HFF-Myc (cell line): Measurements from ENCODE around the gene PLOD2.

Source experiments
- DNase-seq: peaks from one replicate; pipeline ENCODE4 v3.0.0-alpha.2; 2011; ENCODE audit warnings: low read depth; ENCODE audit errors: extremely low read depth
- H3K4me3 ChIP-seq: replicated peaks from 2 replicates; pipeline ENCODE4 v1.5.1; 2011; ENCODE audit warnings: low read depth, mild to moderate bottlenecking, control low read depth, low read length
- CTCF ChIP-seq: IDR thresholded peaks from 2 replicates; pipeline ENCODE4 v1.5.1; 2012; ENCODE audit warnings: mild to moderate bottlenecking, low read depth, low read length, control low read depth; ENCODE audit errors: missing control alignments

PLOD2 gene

DNA sequence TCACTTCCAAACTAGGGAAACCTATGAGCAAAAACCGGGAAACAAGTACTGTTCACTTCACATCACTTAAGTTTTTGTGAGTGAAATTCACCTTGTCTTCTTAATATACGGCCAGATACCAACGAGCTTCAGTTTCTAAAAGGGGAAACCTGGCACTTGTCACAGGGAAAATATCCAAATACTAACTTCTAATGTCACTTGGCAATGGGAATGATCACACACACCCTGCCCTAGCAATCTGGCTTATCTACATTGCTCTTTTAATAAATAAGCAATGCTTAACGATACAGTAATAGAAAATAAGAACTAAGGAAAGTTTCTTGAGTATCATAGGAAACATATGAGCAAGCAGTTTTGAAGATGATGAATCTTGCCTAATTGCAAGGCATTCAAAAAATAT, 34.6 kb upstream of the PLOD2 start:
- no peak for TF ChIP-seq CTCF
- DNase-seq = no peak
- H3K4me3 ChIP-seq = no peak overlapping the region

DNA sequence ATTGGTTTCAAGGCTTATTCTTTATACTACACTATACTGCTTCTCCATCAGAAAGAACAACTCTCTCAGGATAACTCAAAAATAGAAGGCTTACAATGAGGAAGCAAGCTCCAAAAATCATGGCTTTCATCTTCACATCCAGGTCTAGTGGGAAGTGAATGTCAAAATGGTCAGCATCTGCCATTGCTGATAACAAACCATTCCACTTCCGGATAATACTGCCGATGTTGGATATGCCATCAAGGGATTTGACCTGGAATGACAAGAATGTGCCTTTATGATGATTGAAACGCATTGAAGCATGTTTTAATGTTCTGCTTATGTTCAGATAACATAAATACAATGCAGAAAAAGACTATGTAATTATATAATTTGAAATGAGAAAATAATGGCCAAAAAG, 34.0 kb upstream of the PLOD2 start:
- TF ChIP-seq CTCF = no peak
- H3K4me3 ChIP-seq = no peak overlapping the region
- DNase-seq = no peak

- no peak for TF ChIP-seq CTCF
- no peak for DNase-seq
- H3K4me3 ChIP-seq = no peak overlapping the region
Observed at GRCh38 chr3:146191051-146191450, 30.1 kb upstream of the PLOD2 start.

DNA sequence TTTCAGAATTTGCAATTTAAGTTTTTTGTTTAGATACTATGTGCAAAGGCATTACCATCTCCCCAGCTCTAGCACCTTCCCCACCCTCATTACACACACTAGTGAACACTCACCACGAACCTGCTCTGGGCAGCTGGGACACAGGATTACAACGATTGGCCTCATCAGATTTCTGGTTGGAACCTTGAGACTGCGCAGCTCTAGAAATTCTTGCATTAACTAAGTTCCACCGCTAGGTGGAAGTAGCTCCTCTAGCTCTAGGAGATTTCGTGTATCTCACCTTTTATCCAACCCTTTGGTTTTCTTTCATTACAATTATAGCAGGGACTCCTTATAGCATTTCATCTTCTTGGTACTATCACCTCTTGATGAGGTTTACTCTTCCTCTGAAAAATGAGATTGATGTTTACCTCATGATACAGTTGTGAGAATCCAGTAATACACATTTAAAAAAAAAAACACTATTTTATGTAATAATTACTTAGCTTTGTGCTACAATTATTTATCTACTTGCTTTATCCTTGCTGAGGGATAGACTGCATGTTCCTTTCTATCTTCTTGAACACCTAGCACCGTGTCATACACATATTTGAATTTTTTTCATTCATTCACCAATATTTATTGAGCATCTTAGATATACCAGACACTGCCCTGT, 28.7 kb upstream of the PLOD2 start:
- TF ChIP-seq CTCF = peak; percentile 71
- no peak for DNase-seq
- no peak overlapping the region for H3K4me3 ChIP-seq

DNA sequence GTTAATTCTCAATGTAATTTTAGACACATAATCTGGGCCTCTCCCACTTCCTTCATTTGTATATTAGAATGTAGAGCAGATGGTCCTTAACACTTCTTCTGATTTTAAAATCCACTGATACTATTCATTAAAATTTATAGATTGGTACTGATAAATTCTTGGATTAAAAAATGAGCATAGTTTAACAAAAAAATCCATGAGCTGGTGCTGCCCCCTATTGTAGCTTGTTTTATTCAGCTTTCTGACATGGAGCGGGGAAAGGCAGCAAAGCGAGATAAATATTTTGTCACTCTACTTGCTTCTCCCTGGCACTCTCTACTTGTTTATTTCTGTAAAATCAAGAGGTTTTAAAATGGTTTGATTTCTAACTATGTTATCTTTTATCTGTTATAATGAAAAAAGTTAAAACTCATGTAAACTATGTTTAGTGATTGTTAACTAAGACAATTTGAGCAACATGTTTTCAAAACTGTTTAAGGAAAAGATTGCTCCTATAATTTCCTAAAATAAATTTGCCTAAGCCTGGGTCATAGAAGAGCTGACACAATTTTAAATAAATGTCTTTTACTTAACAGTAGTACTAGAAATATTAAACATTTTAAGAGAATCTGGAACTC, 26.5 kb upstream of the PLOD2 start:
- H3K4me3 ChIP-seq = no peak overlapping the region
- peak; percentile 48 for TF ChIP-seq CTCF
- DNase-seq = no peak

DNA sequence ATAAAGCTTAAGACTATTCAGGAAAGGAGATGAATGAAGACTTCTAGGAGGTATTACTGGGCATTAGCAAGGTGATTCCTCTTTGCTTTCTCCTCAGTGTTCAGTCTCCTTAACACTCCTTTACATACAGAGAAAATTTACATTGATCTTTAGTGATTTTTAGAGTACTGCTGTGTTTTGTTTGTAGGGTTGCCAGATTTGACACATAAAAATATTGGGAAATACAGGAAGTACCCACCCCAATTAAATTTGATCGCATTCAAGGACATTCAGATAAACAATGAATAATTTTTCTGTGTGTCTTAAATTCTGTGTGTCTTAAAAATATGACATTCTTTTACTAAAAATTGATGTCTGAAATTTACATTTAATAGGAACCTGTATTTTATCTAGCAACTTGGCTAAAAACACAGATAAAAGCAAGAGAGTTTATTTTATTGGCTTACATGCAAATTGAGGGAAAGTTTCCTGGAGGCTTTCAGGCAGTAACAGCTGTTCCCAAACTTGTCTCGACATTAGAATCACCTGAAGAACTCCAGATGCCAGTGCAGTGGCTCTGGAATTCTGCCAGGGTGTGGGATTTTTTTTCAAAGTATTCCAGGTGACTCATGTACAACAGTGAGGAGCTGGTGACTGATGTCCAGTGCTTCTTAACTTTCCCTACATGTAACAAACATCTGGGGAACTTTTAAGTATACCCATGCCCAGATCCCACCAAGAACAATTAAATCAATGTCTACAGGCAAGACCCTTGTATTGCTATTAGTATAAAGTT, 23.4 kb upstream of the PLOD2 start:
- no peak overlapping the region for H3K4me3 ChIP-seq
- no peak for TF ChIP-seq CTCF
- DNase-seq = no peak
